GM23338 (cell line): ENCODE data around the gene C10orf90.

Experiments
- EZH2 ChIP-seq: fragments of 200-600 bp; sonication (generic); IDR thresholded peaks from one replicate; pipeline ENCODE4 v1.8.0; 2017; ENCODE audit warnings: antibody characterized with exemption, mild to moderate bottlenecking, low read depth; ENCODE audit not compliant: unreplicated experiment
- POLR2AphosphoS5 ChIP-seq: IDR thresholded peaks from 2 replicates; pipeline ENCODE4 v1.6.1; 2016; ENCODE audit warnings: antibody characterized with exemption, low read depth
- TF ChIP-seq, protein P1 (sequence below), 2 experiments: fragments of 200-600 bp in 1 of 2; sonication (generic) in 1 of 2; conservative IDR thresholded peaks; 2 replicates each; pipeline versions ENCODE4 v1.5.1 to v1.6.1; 2016 to 2017; ENCODE audit warnings: antibody characterized with exemption in 2 of 2, low read depth in 2 of 2, mild to moderate bottlenecking in 2 of 2, moderate library complexity in 1 of 2

DNA sequence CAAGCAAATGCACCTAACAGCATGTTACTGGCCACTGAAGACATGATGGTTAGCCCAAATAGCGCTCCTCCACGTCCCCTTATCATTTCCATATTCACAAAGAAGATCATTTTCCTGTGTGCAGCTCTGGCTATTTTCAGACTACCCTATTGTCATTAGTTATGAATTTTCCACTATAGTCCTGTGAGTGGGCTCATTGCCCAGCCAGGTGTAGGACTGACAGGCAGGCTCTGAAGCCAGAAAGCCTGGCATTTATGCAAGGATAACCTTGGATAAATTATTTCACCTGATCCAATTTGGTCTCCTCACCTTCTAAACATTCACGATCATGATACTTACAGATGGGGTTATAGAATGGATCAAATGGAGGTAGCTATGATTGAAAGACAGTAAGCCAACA is 104.6 kb downstream of the C10orf90 start:
- TF ChIP-seq, protein P1, sequence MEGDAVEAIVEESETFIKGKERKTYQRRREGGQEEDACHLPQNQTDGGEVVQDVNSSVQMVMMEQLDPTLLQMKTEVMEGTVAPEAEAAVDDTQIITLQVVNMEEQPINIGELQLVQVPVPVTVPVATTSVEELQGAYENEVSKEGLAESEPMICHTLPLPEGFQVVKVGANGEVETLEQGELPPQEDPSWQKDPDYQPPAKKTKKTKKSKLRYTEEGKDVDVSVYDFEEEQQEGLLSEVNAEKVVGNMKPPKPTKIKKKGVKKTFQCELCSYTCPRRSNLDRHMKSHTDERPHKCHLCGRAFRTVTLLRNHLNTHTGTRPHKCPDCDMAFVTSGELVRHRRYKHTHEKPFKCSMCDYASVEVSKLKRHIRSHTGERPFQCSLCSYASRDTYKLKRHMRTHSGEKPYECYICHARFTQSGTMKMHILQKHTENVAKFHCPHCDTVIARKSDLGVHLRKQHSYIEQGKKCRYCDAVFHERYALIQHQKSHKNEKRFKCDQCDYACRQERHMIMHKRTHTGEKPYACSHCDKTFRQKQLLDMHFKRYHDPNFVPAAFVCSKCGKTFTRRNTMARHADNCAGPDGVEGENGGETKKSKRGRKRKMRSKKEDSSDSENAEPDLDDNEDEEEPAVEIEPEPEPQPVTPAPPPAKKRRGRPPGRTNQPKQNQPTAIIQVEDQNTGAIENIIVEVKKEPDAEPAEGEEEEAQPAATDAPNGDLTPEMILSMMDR (conservative IDR thresholded peaks at IDR 0.05; ENCODE audit: low read depth in 2 of 2) = no peak
- TF ChIP-seq EZH2 = no peak
- no peak for TF ChIP-seq POLR2AphosphoS5
